ENCODE measurements around the gene C17orf107.

The C17orf107 gene

GRCh38 chr17:4938688-4939545, 39.6 kb downstream of the C17orf107 start:
- peak overlapping the region; percentile 97 to 100 (median 99) for H3K27ac Mint-ChIP-seq
- peaks cover 33% of the 10 kb centered on the region for H3K36me3 Mint-ChIP-seq (ENCODE audit: low read depth)
- TF ChIP-seq CTCF (IDR thresholded peaks at IDR 0.05; ENCODE audit: unreplicated experiment in 3 of 3), result no peak
- H3K4me1 Mint-ChIP-seq, result peaks cover 47% of the 10 kb centered on the region
- peak overlapping the region; percentile 91 to 98 (median 93) for H3K4me3 Mint-ChIP-seq
- H3K9me3 Mint-ChIP-seq, result no peaks in the 10 kb centered on the region
- no peaks in the 10 kb centered on the region for H3K27me3 Mint-ChIP-seq (ENCODE audit: low read depth)

- Mint-ChIP-seq H3K9me3 (no peaks in the 10 kb centered on the region), H3K27ac (peak overlapping the region; percentile 97 to 100 (median 99)), H3K27me3 (ENCODE audit: low read depth) (no peaks in the 10 kb centered on the region), H3K4me1 (peaks cover 47% of the 10 kb centered on the region), H3K4me3 (peak overlapping the region; percentile 91 to 98 (median 93)), H3K36me3 (ENCODE audit: low read depth) (peaks cover 38% of the 10 kb centered on the region)
- no peak for TF ChIP-seq CTCF (IDR thresholded peaks at IDR 0.05; ENCODE audit: unreplicated experiment in 3 of 3)
These were observed 40.1 kb downstream of the C17orf107 start for GRCh38 chr17:4939546-4939795.

GRCh38 chr17:4939796-4940554, 40.6 kb downstream of the C17orf107 start, which contains the start of the genes RNF167 and SLC25A11:
Gene RNF167 (plus strand): TSS chr17:4940268. CDS start chr17:4940910, 642 bp downstream.
Gene SLC25A11 (minus strand): TSS chr17:4940046. CDS start chr17:4939910, 136 bp downstream.
- Mint-ChIP-seq H3K36me3 (ENCODE audit: low read depth) (peaks cover 43% of the 10 kb centered on the region), H3K27ac (peak within 1 kb of the TSS; percentile 99 to 100 (median 100)), H3K4me1 (peaks cover 47% of the 10 kb centered on the region), H3K27me3 (ENCODE audit: low read depth) (no peaks in the 10 kb centered on the region), H3K9me3 (no peaks in the 10 kb centered on the region), H3K4me3 (peak within 1 kb of the TSS; percentile 91 to 98 (median 93))
- TF ChIP-seq CTCF (IDR thresholded peaks at IDR 0.05; ENCODE audit: unreplicated experiment in 3 of 3), result no peak

- Mint-ChIP-seq H3K4me3 (peak overlapping the region; percentile 91 to 98 (median 93)), H3K27me3 (ENCODE audit: low read depth) (no peaks in the 10 kb centered on the region), H3K27ac (peak overlapping the region; percentile 99 to 100 (median 100)), H3K4me1 (peaks cover 54% of the 10 kb centered on the region), H3K36me3 (ENCODE audit: low read depth) (peaks cover 51% of the 10 kb centered on the region), H3K9me3 (no peaks in the 10 kb centered on the region)
- no peak for TF ChIP-seq CTCF (IDR thresholded peaks at IDR 0.05; ENCODE audit: unreplicated experiment in 3 of 3)
These were observed 41.4 kb downstream of the C17orf107 start for GRCh38 chr17:4940555-4941318.

- H3K27ac Mint-ChIP-seq, result peak overlapping the region; percentile 73 to 100 (median 99)
- no peaks in the 10 kb centered on the region for H3K27me3 Mint-ChIP-seq (ENCODE audit: low read depth)
- H3K9me3 Mint-ChIP-seq, result no peaks in the 10 kb centered on the region
- peak overlapping the region; percentile 91 to 98 (median 93) for H3K4me3 Mint-ChIP-seq
- peaks cover 57% of the 10 kb centered on the region for H3K4me1 Mint-ChIP-seq
- H3K36me3 Mint-ChIP-seq (ENCODE audit: low read depth), result peaks cover 51% of the 10 kb centered on the region
- TF ChIP-seq CTCF (IDR thresholded peaks at IDR 0.05; ENCODE audit: unreplicated experiment in 3 of 3), result no peak
These were observed 41.9 kb downstream of the C17orf107 start for GRCh38 chr17:4941319-4941610.

Measured in nephron (organoid).